Non-pigmented ciliary epithelial cell (primary cell): ENCODE results near the gene SLC22A14.
"Not testable (repeated sequence)": the region's sequence is repeated elsewhere in the genome, so short reads cannot be mapped to it uniquely, and the experiment has no call there.

Source experiments
- DNase-seq: peaks from one replicate; pipeline ENCODE4 v3.0.0-alpha.2; 2010; ENCODE audit warnings: low read depth

SLC22A14 gene

GRCh38 chr3:38314112-38314763, 32.1 kb downstream of the SLC22A14 start:
- no peak for DNase-seq

DNA sequence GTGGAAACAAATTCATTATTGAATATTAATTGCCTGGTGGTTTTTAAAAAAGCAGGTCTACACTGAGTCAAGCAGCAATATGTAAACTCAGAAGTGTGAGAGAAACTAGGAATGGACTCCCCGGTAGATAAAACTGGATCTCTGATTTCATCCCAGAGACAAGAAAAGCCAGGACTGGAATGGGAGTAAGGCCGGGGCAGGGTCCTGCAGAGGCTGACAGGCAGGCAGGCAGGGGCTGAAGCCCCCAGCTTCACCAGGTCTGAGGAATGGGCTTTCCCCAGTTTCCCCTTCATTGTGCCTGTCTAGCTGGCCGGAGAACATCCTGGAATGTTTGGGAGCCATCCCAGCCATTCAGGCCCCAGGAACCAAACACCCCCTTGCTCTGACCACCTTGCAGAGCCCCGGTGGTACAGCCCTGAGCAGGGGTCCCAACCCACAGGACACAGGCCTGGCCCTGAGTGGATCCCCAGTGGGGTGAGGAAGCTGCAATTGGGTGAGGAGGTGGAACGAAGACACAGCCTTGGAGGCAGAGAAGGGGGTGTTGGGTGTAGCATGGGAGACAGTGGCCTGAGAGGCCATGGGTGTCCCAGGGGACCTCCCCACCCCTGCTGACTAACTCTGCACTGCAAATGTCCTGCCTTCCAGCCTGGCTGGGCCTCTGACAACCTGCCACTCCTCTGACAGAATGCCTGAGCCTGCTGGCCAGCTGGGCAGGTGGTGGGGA, 32.8 kb downstream of the SLC22A14 start:
- DNase-seq = no peak

- DNase-seq = no peak
These were observed 33.6 kb downstream of the SLC22A14 start for GRCh38 chr3:38315488-38316230.

DNA sequence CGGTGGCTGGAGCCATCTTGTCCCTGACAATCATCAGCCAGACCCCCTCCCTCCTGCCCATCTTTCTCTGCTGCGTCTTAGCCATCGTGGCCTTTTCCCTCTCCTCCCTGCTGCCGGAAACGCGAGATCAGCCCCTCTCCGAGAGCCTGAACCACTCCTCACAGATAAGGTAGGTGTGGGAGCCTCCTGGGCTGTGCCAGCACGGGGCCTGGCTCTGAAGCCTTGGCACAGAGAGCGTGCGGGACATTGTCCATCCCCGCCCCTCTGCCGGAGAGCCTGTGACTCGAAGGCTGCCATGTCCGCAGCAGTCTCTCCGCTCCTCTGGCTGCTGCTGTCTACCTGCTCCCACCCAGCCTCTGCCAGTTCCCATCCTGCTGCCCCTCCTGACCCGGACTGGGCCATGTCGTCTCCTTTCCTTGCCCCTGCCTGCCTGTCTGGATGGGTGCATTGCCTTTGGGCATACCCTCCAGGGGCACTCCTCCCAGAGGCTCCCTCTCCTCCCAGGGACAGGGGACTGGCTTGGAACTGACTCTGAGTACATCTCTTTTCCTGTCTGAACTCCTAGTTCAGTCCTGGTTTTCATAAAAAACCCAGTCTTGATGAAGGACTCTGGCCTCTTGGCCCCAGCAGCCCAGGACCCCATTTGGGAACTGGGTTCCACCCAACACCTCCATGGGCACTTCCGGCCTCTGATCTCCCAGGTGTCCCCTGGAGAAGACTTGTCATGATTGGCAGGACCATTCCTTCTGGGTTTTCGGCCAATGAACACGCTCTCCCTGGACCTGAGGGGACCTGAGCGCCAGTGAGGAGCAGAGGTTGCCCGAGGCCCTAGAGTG, 34.5 kb downstream of the SLC22A14 start:
- DNase-seq = no peak

DNA sequence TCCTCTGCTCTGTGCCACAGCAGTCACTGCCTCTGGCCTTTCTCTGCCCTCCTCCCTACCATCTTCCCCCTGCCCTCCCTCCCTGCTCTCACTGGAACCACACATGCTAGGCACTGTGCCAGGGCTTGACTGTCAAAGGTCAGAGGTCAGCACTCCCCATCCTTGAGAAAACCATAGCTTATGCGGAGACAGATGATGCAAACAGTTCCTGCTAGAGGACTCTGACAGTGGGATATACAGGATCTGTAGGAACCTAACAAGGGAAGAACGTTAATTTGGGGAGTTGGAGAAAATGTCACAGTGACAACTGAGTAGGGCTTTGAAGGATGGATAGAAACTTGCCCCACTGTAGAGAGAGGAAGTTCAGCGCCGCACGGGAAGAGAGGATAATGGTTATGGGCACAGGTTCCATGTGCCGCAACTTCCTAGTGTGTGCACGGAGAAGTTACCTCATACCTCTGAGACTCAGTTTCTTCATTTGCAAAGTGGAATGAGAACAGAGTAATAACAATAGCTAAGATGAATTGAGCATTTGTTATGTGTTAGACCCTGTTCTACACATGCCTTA, 35.2 kb downstream of the SLC22A14 start:
- no peak for DNase-seq

- DNase-seq = no peak
These were observed 36.9 kb downstream of the SLC22A14 start for GRCh38 chr3:38318766-38319671.

GRCh38 chr3:38320638-38321037, 38.5 kb downstream of the SLC22A14 start:
- not testable (repeated sequence) for DNase-seq

GRCh38 chr3:38323060-38323459, 41.0 kb downstream of the SLC22A14 start:
- DNase-seq = no peak

DNA sequence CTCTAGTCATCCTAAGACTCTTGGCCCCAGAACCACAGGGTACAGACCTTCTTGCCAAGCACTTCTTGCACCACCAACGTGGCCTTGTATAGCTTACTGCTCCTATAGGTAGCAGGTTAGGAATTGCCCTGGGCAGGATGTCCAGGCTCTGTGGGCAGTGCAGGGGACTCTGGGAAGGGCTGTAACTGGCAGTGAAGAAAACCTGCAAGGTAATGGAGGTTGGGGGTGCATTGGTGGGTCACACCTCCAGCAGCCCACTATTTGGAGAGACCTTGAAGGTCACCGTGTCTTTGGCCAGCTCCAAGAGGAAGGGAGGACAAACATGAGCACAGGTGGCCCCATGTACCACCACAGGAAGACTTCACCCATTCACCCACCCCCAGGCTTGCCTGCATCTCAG, 43.2 kb downstream of the SLC22A14 start:
- no peak for DNase-seq

DNA sequence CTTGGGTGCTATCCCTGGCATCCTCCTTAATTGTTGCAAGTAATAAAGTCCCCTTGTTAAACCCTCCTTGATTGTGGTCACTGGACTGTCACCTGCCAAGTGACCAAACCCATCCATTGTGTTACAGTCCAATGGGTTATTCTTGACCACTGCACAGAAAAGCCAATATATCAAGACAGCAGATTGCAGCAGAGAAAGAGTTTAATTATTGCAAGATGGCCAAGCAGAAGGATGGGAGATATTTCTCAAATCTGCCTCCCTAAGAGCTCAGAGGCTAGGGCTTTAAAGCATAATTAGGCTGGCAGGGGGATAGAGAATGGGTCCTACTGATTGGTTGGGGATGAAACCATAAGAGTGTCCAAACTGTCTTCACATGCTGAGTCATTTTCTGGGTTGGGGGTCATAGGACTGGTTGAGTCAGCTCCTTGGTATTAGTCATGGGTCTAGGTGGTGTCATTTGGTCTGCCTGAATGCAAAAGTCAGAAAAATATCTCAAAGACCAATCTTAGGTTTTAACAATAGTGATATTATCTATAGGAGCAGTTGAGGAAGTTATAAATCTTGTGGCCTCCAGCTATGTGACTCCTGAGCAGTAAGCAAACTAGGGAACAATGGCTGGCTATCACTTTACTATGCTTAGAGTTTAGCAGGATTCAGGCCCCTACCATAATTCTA, 45.4 kb downstream of the SLC22A14 start:
- DNase-seq = peak; percentile 44

DNA sequence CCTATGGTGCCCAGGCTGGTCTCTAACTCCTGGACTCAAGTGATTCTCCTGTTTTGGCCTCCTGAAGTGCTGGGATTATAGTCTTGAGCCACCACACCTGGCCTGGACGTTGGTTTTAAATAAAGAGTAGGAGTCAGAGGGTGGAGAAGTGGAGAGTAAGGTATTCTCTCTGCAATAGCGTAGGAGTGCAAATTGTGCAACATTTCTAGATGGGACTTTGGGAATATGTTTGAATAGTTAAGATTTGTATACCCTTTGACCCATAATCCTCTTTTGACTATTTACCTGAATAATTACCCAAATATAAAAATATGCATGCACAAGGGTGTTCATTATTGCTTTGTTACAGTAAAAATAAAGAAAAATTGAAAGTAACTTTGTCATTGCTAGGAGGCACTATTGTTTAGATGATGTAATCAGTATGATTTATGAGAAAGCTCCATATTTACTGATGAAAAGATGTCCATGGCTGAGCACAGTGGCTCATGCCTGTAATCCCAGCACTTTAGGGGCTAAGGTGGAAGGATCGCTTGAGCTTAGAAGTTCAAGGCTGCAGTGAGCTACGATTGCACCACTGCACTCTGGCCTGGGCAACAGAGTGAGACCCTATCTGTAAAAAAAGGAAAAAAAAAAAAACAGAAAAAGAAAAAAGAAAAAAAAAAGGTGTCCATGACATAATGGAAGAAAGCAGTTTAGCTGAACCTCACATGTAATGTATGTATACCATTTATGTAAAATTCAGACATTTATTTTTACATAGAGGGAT, 49.3 kb downstream of the SLC22A14 start:
- DNase-seq = no peak

- no peak for DNase-seq
These were observed 50.1 kb downstream of the SLC22A14 start for GRCh38 chr3:38332201-38332600.

GRCh38 chr3:38334142-38335055, 52.3 kb downstream of the SLC22A14 start:
- peak; percentile 35 for DNase-seq

GRCh38 chr3:38335263-38335662, 53.2 kb downstream of the SLC22A14 start:
- no peak for DNase-seq

GRCh38 chr3:38337703-38338102, 55.6 kb downstream of the SLC22A14 start:
- DNase-seq = no peak

GRCh38 chr3:38343797-38344594, 61.9 kb downstream of the SLC22A14 start:
- DNase-seq = no peak

- no peak for DNase-seq
These were observed 63.9 kb downstream of the SLC22A14 start for GRCh38 chr3:38345879-38346586.
